GM10847 (cell line): ENCODE data around the gene MTX2.

Source experiments
- POLR2A ChIP-seq: IDR thresholded peaks from 2 replicates; pipeline ENCODE4 v1.6.1; 2011; ENCODE audit not compliant: insufficient read length; ENCODE audit errors: extremely low read depth

Gene MTX2

DNA sequence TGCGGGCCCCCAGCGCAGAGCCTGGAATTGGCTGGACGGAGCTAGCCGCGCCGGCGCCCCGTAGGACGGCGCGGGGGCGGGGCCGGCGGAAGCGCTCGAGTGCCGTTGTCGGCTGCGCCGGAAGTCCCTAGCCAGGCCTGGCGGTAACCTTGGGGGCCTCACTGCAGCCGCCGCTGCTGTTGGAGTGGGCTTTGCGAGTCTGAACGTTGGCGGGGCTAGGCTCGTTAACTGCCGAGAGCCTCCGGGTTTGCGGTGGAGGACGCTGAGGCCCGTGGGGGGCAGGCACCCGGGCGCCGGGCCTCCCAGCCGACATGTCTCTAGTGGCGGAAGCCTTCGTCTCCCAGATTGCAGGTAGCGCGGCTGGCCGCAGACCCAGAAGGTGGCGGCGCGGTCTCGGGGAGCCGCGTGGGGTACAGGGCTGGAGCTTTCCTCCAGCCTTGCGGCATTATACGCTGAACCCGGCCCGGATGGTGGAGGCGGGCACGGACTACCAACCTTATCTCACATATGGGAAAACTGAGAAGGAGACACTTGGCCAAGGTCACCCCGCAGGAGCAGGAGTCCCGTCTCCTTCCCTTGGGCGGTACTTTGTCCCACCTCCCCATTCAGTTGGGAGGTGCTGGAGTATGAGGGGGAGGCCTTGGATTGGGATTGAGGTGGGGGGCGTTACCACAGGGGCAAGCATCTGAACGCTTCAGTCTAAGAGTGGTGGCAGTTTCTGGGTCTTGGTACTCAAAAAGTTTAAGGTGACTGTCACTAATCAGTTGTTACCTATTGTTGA is at the start of gene MTX2:
MTX2 (plus strand) TSS at position 124 of the 781 bp plus-strand sequence; CDS start at position 312, 188 bp downstream.
- TF ChIP-seq POLR2A, result peak; percentile 85

DNA sequence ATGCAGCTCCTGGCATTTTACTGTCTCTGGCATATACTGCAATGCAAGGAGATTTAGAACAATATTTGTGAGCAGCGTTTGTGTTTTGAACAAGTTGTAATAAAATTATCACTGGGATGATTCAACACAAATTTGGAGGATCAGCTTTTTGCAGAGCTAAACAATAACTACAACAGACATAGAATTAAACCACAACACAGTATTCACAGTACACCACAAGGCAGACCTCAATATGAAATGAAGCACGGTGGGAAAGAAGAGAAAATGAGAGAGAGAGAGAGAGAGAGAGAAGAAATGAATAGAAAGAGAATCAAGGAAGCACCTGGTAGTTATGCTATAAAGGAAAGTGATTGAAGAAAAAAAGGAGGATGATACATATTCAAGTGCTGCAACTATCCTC is 41.4 kb upstream of the MTX2 start:
- TF ChIP-seq POLR2A, result no peak

DNA sequence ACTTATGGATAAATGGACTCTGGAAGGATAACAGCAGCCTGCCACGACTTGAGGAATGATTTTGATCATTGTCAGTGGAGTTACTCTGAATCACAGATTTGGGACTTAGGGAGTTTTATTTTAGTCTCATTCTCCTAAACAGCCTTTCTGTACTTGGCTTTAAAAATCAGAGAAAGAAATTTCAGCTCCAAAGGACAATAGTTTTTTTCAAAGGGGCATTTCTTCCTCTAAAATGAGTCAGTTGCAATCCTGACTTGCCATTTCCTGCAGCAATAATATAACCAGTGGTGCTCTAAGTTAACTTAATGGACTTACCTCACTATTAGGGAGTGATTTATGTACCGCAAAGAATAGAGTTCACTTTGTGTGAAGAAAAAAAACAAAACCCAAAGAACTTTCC is 35.1 kb upstream of the MTX2 start:
- TF ChIP-seq POLR2A, result no peak

DNA sequence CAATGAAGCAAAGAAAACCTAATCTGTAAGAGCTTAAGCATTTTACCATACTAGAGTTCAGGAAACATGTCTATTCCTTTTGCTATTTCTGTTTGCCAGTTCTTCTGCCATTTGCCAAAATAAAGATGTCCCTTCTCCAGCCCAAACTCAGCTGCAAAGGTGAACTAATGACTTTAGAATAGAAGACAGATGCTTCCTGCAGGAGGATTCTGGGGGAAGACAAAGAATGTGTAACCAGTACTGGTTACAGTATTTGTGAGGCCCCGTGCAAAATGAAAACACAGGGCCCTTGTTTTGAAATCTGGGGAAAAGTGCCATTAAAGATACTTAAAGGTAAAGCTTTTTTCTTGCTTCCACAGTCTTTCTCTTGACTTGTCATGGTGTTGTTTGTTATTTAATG is 34.3 kb upstream of the MTX2 start:
- TF ChIP-seq POLR2A, result no peak

GRCh38 chr2:176237456-176237855 is 31.8 kb upstream of the MTX2 start:
- TF ChIP-seq POLR2A, result no peak

DNA sequence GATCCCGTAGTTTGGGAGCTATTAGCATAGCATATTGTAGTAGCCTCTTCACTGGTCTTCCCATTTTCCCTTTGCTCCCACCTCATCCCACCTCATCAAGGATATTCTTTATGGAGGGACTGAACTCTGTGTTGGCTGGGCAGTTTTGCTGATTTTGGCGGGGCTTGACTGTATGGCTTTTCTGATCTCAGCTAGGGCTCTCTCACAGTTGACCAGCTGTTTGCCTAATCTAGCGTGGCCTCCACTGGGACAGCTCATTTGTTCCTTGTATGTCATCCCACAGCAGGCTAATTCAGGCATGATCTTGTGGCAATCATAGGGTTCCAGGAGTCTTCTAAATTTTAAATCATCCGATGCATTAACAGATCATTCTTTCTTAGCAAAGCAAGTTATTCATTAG is 30.2 kb upstream of the MTX2 start:
- no peak for TF ChIP-seq POLR2A

DNA sequence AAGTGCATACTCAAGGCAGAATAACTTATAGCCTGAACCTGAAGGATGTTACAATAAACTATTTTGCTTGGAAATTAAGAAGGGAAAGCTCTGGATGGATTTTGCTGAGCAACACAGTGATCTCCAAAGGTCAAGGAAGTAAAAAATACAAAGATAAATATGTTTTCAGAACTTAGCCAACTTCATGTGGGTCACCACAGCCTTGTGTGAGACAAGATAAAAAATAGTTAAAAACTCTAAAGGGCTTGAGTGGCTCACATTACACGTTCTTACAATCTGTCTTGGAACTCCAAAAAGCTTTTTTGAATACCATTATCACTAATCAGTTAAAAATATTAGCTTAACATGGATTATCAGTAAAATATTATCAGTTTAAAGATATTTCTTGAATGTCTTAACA is 28.9 kb upstream of the MTX2 start:
- TF ChIP-seq POLR2A, result no peak

GRCh38 chr2:176242276-176242675 is 27.0 kb upstream of the MTX2 start:
- TF ChIP-seq POLR2A, result no peak

DNA sequence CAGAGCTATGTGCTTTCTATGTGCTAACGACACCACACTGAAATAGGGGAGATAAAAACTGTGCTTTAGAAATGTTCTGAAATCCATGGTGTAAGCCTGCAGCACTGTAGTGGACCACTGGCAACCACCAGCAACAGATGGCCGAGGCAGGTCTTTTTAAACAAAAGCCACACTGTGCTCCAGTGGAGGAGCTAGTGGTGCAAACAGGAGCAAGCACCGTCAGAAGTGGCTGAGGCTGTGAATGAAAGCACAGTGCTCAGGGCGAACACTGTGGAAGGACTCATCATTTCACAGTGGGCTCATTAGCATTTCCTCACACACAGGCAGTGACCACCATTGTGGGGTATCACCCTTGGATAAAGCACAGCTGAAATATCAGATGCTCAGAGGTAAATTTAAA is 22.9 kb upstream of the MTX2 start:
- no peak for TF ChIP-seq POLR2A

GRCh38 chr2:176247859-176248258 is 21.4 kb upstream of the MTX2 start:
- no peak for TF ChIP-seq POLR2A

GRCh38 chr2:176251928-176252327 is 17.3 kb upstream of the MTX2 start:
- no peak for TF ChIP-seq POLR2A

- no peak for TF ChIP-seq POLR2A
Measured at GRCh38 chr2:176260689-176261088, 8.6 kb upstream of the MTX2 start.

GRCh38 chr2:176261136-176261535 is 8.1 kb upstream of the MTX2 start:
- TF ChIP-seq POLR2A, result no peak

- no peak for TF ChIP-seq POLR2A
Measured at GRCh38 chr2:176268976-176269318, 295 bp upstream of the MTX2 start.

DNA sequence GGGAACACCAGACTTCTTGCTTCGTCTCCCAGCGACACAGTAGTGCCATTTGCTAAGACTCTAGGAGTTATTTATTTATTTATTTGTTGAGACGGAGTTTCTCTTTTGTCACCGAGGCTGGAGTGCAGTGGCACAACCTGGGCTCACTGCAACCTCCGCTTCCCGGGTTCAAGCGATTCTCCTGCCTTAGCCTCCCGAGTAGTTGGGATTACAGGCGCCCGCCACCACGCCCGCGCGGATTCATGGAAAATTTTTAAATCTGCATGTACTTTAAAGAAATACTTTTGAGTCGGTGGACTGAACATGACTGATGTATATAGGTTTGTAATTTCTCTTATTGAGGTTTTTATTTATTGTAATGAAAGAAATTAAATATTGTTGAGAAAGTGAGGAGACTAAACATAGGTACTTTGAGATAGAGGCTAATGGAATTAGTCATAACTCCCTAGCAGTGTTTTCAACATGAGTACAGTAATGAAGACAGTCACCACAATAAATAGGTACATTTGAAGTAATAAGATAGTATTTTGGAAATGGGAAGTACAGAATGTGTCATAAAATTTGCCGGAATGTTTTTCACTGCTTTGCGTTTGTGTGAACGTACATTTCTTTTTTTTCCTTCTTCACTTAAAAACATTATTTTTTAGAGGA is 983 bp downstream of the MTX2 start:
- no peak for TF ChIP-seq POLR2A

DNA sequence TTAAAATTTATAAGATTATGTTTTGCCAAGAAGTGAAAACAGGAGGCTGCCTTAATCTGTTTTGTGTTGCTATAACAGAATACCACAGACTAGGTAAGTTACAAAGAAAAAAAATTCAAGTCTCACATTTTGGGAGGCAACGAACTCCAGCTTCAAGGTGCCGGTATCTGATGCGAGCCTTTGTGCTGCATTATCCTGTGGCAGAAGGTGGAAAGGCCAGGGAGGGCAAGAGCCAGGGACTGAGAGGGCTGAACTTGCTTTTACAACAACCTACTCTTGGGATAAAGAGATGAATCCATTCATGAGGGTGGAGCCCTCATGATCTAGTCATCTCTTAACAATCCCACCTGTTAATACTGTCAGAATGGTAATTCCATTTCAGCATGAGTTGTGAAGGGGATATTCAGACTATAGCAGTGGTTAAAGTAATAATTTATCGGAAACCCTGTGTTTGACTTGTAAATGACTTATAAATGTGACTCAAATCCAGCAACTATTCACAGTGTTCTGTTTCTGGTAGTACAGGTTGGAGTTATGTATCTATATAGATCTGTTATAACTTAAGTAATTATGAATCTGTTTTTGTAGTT is 3.7 kb downstream of the MTX2 start:
- TF ChIP-seq POLR2A, result no peak

DNA sequence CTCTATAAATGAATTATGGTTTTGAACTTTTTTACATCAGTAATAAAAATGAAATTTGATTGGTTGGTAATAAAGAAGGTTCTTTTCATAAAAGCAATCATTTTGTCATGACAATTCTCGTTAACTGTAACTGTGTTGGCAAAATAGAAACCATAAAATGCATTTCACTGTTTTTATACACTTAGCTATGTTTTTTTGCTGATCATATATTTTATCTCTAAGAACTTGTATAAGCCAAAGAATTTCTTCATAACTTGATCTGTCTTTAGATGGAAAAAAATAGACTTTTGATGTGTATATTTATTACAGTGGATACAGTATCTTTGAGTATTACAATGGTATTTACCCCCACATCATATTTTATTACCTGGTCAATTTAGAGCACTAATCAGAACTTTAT is 9.7 kb downstream of the MTX2 start:
- no peak for TF ChIP-seq POLR2A

DNA sequence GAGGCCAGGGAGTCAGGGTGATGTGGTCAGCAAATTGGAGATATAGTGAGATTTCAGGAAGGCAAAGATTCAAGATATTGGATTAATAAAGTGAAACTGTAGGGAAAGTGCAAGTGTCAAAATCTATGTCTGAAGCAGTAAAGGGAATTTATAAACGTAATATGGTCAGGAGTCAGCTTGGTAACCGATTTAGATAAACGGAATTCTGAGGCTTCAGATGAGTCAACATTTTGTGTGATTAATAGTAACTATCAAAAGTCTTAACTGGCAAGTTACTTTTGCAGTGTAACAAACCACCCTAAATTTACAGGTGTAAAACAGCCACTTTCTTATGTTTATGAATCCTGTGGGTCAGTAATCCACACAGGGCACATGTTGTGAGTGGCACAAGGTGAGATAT is 10.9 kb downstream of the MTX2 start:
- no peak for TF ChIP-seq POLR2A
